AG10803 (cell line): ENCODE data around the gene SAMD4B.

ENCODE experiments used
- DNase-seq: peaks from one replicate; pipeline ENCODE4 v3.0.0; 2010; ENCODE audit warnings: low read depth
- H3K4me3 ChIP-seq: 2 replicates; pipeline ENCODE4 v1.5.1; 2011; ENCODE audit warnings: mild to moderate bottlenecking, low read length, control low read depth
- TF ChIP-seq, protein P1 (sequence below): conservative IDR thresholded peaks from 2 replicates; pipeline ENCODE4 v1.5.1; 2011; ENCODE audit warnings: mild to moderate bottlenecking, low read length, control low read depth, inconsistent platforms

The SAMD4B gene

DNA sequence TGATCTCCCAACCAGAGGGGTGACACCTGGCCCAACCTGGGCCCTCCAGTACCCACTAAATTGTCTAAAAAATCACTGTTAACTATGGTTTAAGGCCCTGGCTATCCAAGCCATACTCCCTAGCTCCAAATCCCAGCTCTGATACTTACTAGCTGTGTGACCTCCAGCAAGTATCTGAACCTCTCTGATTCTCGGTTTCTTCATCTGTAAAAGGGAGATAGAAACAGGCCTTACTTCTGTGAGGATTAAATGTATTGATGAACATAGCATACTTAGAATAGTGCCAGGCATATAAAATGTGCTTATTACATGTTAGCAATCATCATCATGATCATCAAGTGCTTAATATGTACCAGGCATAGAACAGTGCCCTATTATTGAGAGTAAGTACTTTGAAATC lies 26.3 kb upstream of the SAMD4B start:
- TF ChIP-seq, protein P1, sequence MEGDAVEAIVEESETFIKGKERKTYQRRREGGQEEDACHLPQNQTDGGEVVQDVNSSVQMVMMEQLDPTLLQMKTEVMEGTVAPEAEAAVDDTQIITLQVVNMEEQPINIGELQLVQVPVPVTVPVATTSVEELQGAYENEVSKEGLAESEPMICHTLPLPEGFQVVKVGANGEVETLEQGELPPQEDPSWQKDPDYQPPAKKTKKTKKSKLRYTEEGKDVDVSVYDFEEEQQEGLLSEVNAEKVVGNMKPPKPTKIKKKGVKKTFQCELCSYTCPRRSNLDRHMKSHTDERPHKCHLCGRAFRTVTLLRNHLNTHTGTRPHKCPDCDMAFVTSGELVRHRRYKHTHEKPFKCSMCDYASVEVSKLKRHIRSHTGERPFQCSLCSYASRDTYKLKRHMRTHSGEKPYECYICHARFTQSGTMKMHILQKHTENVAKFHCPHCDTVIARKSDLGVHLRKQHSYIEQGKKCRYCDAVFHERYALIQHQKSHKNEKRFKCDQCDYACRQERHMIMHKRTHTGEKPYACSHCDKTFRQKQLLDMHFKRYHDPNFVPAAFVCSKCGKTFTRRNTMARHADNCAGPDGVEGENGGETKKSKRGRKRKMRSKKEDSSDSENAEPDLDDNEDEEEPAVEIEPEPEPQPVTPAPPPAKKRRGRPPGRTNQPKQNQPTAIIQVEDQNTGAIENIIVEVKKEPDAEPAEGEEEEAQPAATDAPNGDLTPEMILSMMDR = no peak
- no peak overlapping the region for H3K4me3 ChIP-seq
- no peak for DNase-seq

DNA sequence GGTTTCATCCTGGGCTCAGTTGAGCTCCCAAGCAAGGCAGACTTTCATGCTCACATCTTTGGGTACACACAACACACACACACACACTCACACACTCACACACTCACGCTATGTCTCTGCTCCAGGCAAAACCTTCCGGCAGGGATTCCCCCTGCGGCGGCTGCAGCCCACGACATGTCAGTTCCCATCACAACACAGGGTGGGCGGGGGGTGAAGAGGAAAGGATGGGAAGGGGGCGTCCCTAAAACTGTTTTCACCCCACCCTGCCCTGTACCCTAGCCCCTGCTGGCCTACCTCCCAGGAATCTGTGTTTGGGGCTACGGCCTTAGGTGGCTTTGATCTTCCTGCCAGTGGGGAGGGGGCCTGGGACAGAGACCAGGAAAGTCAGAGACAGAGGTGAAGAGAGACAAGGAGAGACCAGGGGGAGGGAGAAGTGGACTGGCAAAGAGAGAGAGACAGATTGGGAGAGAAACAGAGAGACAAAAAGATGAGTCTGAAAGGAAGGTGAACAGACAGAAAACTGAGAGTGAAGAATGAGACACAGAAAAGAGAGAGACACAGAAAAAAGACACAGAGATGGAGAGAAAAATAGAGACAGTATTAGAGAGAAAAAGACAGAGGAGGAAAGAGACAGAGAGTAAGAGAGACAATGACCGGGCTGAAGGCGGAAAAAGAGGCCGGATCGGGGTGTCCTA lies 25.4 kb upstream of the SAMD4B start:
- TF ChIP-seq, protein P1 = no peak
- H3K4me3 ChIP-seq = no peak overlapping the region
- DNase-seq = no peak

DNA sequence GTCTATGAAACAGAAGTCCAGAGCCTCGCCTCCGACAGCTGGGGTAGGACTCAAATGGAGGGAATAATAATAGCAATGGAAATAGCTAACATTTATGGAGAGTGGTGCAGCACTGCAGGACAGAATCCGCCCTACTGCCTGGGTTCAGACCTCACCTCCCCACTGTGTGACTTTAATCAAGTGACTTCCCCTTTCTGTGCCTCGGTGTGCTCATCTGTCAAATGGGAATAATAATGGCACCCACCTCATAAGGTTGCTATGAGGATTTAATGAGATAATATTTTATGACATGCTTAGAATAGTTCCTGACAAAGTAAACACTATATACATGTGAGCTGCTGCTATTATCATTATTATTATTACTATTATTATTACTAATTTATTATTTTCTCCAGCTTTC lies 24.7 kb upstream of the SAMD4B start:
- DNase-seq = no peak
- H3K4me3 ChIP-seq = no peak overlapping the region
- TF ChIP-seq, protein P1 = no peak

DNA sequence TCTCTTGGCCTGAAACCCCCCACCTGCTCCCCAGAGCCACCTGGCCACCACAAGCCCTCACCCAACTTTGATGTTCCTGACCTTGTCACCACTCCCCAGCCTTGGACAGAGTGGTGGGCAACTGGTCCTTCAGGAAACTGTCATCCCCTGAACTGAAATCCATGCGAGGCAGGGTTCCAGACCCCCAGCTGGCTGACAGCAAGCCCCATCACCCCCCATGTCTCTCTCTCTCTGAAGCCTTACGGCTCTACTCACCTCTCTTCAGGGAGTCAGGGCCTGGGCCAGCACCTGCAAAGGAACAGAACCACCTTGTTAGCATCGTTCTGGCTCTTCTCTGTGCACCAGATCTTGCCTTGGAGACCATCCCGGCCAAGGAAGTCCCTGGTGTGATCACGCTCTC lies 24.1 kb upstream of the SAMD4B start:
- TF ChIP-seq, protein P1 = no peak
- no peak for DNase-seq
- H3K4me3 ChIP-seq = no peak overlapping the region

DNA sequence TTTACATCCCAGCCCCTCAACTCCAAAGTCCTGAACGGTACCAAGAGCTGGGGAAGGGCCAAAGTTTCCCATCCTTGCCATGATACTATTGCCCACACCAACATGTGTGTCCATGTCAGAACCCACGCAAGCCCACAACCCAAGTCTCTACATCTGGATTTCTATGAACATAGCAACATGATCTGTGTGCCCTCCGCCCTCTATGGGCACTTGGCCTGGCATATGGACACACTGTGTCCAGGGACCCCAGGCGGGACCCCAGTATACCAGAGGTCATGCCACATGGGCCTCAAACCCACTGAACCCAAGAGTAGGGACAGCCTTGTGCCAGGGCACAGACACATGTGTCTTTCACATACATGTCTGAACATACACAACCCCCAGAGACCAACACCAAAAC lies 23.5 kb upstream of the SAMD4B start:
- DNase-seq = no peak
- TF ChIP-seq, protein P1 = no peak
- no peak overlapping the region for H3K4me3 ChIP-seq

DNA sequence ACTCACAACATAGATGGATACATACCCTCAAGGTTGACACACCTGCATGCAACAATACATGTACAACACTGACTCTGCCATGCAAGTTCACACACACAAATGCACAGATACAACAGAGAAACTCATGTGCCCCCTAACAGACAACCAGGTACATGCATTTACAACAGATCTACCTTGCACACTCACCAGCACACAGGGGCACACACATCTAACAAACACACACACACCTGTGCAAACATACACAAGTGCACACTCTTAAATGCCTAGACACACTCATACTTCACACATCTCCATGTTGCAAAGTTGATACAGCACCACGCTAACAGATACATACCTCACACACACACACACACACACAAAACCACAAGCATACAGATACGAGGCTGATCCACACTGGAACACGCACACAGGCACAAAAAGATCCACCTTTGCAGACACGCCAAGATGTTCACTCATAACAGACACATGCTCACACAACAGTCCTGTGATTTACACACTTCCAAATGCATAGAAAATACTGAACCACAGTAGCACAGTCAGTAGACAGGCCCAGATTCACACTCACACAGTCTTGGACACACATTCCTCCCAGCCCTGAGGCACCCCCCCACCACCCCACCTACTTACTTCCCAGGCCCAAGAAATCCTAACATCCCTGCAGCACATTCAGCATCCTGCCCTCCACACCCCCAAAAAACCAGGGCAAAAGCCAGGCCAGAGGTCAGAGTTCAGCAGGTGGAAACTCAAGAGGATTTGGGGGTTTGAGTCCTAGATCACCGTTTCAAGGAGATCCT lies 22.9 kb upstream of the SAMD4B start:
- H3K4me3 ChIP-seq = no peak overlapping the region
- no peak for DNase-seq
- TF ChIP-seq, protein P1 = no peak

DNA sequence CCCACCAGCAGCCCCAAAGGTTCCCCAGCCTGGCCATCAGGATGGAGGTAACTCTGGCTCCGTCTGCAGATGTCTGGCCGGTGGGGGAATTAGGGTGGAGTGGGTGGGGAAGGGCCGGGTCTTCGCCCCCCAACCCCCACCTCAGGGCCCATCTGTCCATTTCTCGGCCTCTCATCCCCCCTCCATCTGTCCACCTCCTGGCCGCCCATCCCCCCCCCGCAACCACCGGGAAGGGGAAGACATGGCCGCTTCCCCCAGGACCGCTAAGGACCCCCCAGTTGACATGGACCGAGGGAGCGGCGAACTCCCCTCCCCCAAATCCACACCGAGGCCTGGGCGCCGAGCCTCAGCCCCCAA lies 22.4 kb upstream of the SAMD4B start:
- TF ChIP-seq, protein P1 = no peak
- H3K4me3 ChIP-seq = peak overlapping the region; percentile 52; the same call in 1 of the 2 replicates
- no peak for DNase-seq
